ENCODE data around the gene OR6Y1. TPM values are rescaled to one million over a fixed set of nuclear protein-coding genes. Genes with fewer than 3 reads are reported as not detected.

Gene OR6Y1
- total and polyA plus RNA-seq, 2 of the 13 experiments (the other 11 are each of a cell fraction or from before 2014, with no cell fraction given), result not detected

- 29% methylated on average over 5 of the region's 5 CpGs for WGBS (ENCODE audit: low lambda C conversion rate)
- TF ChIP-seq ZNF468 (CRISPR knock-in tag; IDR thresholded peaks at IDR 0.05) (no peak), ZNF572 (CRISPR knock-in tag; IDR thresholded peaks at IDR 0.05) (no peak), ZNF143 (CRISPR knock-in tag; IDR thresholded peaks at IDR 0.05) (no peak), REXO4 (CRISPR knock-in tag; IDR thresholded peaks at IDR 0.05; ENCODE audit: borderline replicate concordance) (no peak), IKZF1 (IDR thresholded peaks at IDR 0.05) (no peak), YEATS4 (CRISPR knock-in tag; IDR thresholded peaks at IDR 0.05; ENCODE audit: borderline replicate concordance) (no peak), ZKSCAN1 (IDR thresholded peaks at IDR 0.05; ENCODE audit: low read length) (no peak), RARG (CRISPR knock-in tag; IDR thresholded peaks at IDR 0.05; ENCODE audit: low read depth) (no peak), GFI1 (CRISPR knock-in tag; IDR thresholded peaks at IDR 0.05; ENCODE audit: borderline replicate concordance) (no peak), ZNF580 (CRISPR knock-in tag; IDR thresholded peaks at IDR 0.05; ENCODE audit: borderline replicate concordance, low read depth) (no peak), RFX1 (IDR thresholded peaks at IDR 0.05) (no peak), USF2 (IDR thresholded peaks at IDR 0.05; ENCODE audit: low read depth, low read length) (no peak), USF2 (CRISPR knock-in tag; IDR thresholded peaks at IDR 0.05; ENCODE audit: borderline replicate concordance) (no peak), NR2F6 (IDR thresholded peaks at IDR 0.05) (no peak), NR2F6 (CRISPR knock-in tag; IDR thresholded peaks at IDR 0.05) (no peak), CC2D1A (CRISPR knock-in tag; IDR thresholded peaks at IDR 0.05) (no peak)
- ATAC-seq, result no peak
- in situ Hi-C loops (cut with HindIII; ENCODE audit: extremely low pct_ligation_motif_present, low pct_unique_long_range_greater_than_20kb), result no loop called here
- H3K9ac ChIP-seq (ENCODE audit: insufficient read depth, low read depth, low read length), result no peak overlapping the region
- H2AFZ ChIP-seq (ENCODE audit: low read length), result no peak overlapping the region
- no peak overlapping the region for H3K27ac ChIP-seq (ENCODE audit: extremely low read length, insufficient read depth, low read length)
- BruUV-seq (replicated peaks), result no TSS peak
- H3K4me3 ChIP-seq (replicated peaks in 1 of 3; ENCODE audit: insufficient read depth in 1 of 3, low read depth in 2 of 3, low read length in 3 of 3), result no peak overlapping the region
- no peaks in the 10 kb centered on the region for H3K36me3 ChIP-seq (replicated peaks in 1 of 2; ENCODE audit: control insufficient read depth in 1 of 2, insufficient read depth in 2 of 2, low read length in 2 of 2)
- H3K79me2 ChIP-seq (ENCODE audit: insufficient read depth, low read length), result no peaks in the 10 kb centered on the region
- H3K27me3 ChIP-seq (ENCODE audit: control insufficient read depth in 1 of 2, insufficient read depth in 2 of 2, low read length in 2 of 2), result no peaks in the 10 kb centered on the region
- no peaks in the 10 kb centered on the region for H3K9me3 ChIP-seq (ENCODE audit: low read length)
- no peaks in the 10 kb centered on the region for H3K4me1 ChIP-seq (ENCODE audit: insufficient read depth, low read length)
- ChIA-PET CTCF (ENCODE audit: low intra/inter-chr PET ratio, low total read pairs) (no interaction called here), POLR2A (no interaction called here)
- intact Hi-C loops (cut with micrococcal nuclease; ENCODE audit: unreplicated experiment), result no loop called here
- no peak for FAIRE-seq
- H4K20me1 ChIP-seq (ENCODE audit: insufficient read depth, low read length), result no peaks in the 10 kb centered on the region
- H3K4me2 ChIP-seq (ENCODE audit: low read depth, low read length), result no peak overlapping the region
- no peak for DNase-seq (ENCODE audit: low spot score)
Observed at GRCh38 chr1:158534496-158534895, 19.7 kb downstream of the OR6Y1 start.

Measured in HepG2 (cell line).